CD4-positive, alpha-beta T cell (primary cell): Measurements from ENCODE around the gene ZNF570. TPM values are rescaled to one million over a fixed set of nuclear protein-coding genes. Genes with fewer than 3 reads are reported as not detected.

Experiments
- ATAC-seq: fragments of 200-7000 bp; cut with Tn5 transposase; one replicate; pipeline ENCODE4 v1.10.0; 2022; ENCODE audit warnings: mild to moderate bottlenecking; ENCODE audit not compliant: poor library complexity
- CTCF ChIA-PET: fragments of 350-600 bp; sonication (Branson Sonifier 250); formaldehyde crosslinking; loops from one replicate; lab custom pipeline; 2021; ENCODE audit warnings: antibody characterized with exemption, inconsistent platforms; lab: Charles Lee
- POLR2A ChIA-PET: fragments of 350-600 bp; sonication (Branson Sonifier 250); formaldehyde crosslinking; loops from one replicate; lab custom pipeline; 2021; ENCODE audit warnings: antibody characterized with exemption, inconsistent platforms; lab: Charles Lee
- DNase-seq, 14 experiments: peaks; one replicate each; pipeline ENCODE4 v3.0.0-alpha.2; 2013 to 2020; ENCODE audit warnings: mixed read lengths in 2 of 14
- H3K27ac ChIP-seq, 2 donors: one replicate each; pipeline versions ENCODE4 v1.5.1 to v1.7.0; 2013; ENCODE audit warnings: low read length in 2 of 2, low read depth in 1 of 2, mild to moderate bottlenecking in 1 of 2
- H3K27me3 ChIP-seq, 2 experiments: 1 replicate in 1 of 2; 2 replicates in 1 of 2; pipeline versions ENCODE4 v1.6.1 to v1.7.0; 2013; ENCODE audit warnings: low read length in 2 of 2, control low read depth in 1 of 2, mild to moderate bottlenecking in 1 of 2, moderate library complexity in 1 of 2; ENCODE audit not compliant: insufficient read depth in 2 of 2, control insufficient read depth in 1 of 2
- H3K36me3 ChIP-seq: one replicate; pipeline ENCODE4 v1.6.1; 2013; ENCODE audit warnings: low read length, control low read depth; ENCODE audit not compliant: insufficient read depth
- H3K4me1 ChIP-seq: one replicate; pipeline ENCODE4 v1.6.1; 2013; ENCODE audit warnings: low read length, control low read depth; ENCODE audit not compliant: insufficient read depth
- H3K4me3 ChIP-seq: one replicate; pipeline ENCODE4 v1.5.1; 2013; ENCODE audit warnings: mild to moderate bottlenecking, low read length, moderate library complexity
- H3K9me3 ChIP-seq, 2 experiments: 1 replicate in 1 of 2; 2 replicates in 1 of 2; pipeline versions ENCODE4 v1.6.1 to v1.7.0; 2013; ENCODE audit warnings: low read length in 2 of 2, mild to moderate bottlenecking in 2 of 2, control low read depth in 1 of 2, moderate library complexity in 1 of 2; ENCODE audit not compliant: control insufficient read depth in 1 of 2, insufficient read depth in 1 of 2
- H3K27ac Mint-ChIP-seq: one replicate; pipeline ENCODE4 v1.8.0; 2020; ENCODE audit warnings: mixed read lengths
- H3K27me3 Mint-ChIP-seq: one replicate; pipeline ENCODE4 v1.8.0; 2021; ENCODE audit warnings: mixed read lengths
- H3K36me3 Mint-ChIP-seq: one replicate; pipeline ENCODE4 v1.8.0; 2021; ENCODE audit warnings: low read depth, mixed read lengths
- H3K4me1 Mint-ChIP-seq: one replicate; pipeline ENCODE4 v1.8.0; 2021; ENCODE audit warnings: low read depth, mixed read lengths
- H3K4me3 Mint-ChIP-seq: one replicate; pipeline ENCODE4 v1.8.0; 2020; ENCODE audit warnings: mild to moderate bottlenecking, mixed read lengths
- H3K9me3 Mint-ChIP-seq: one replicate; pipeline ENCODE4 v1.8.0; 2020; ENCODE audit warnings: mixed read lengths
- CTCF ChIP-seq: fragments of 200-600 bp; IDR thresholded peaks from one replicate; pipeline ENCODE4 v1.8.0; 2022; ENCODE audit warnings: antibody characterized with exemption, mild to moderate bottlenecking
- intact Hi-C, 2 experiments: fragments of 100-400 bp; cut with DNase I in 1 of 2; cut with micrococcal nuclease in 1 of 2; formaldehyde crosslinking; loops; one replicate each; pipeline versions ENCODE4 v1.15.1 to v1.9.0; 2023 to 2025; cut with DNase I, micrococcal nuclease
- total RNA-seq, 174 experiments: library from RNA in 2 of 174; stranded (reverse) in 2 of 174; gene quantifications; one replicate each; pipeline ENCODE4 v1.2.3 and lab custom pipeline; 2021 to 2026

The ZNF570 gene
- total RNA-seq, 2 experiments from 2014 or later, result 8.3 to 9.1 TPM

GRCh38 chr19:37513397-37513796, 44.2 kb downstream of the ZNF570 start:
- Histone ChIP-seq H3K4me3 (no peak overlapping the region), H3K27me3 (no peaks in the 10 kb centered on the region), H3K4me1 (no peaks in the 10 kb centered on the region), H3K36me3 (peaks cover 6% of the 10 kb centered on the region), H3K9me3 (peaks cover 39 to 52% of the 10 kb centered on the region in 2 experiments), H3K27ac (no peak overlapping the region)
- Mint-ChIP-seq H3K9me3 (peaks cover 18% of the 10 kb centered on the region), H3K27me3 (no peaks in the 10 kb centered on the region), H3K4me1 (no peaks in the 10 kb centered on the region), H3K4me3 (no peak overlapping the region), H3K36me3 (peaks cover 89% of the 10 kb centered on the region), H3K27ac (no peak overlapping the region)
- DNase-seq (peak in 1 of 14 experiments; percentile 8), ATAC-seq (no peak)
- ChIA-PET CTCF (no interaction called here), POLR2A (no interaction called here)
- no peak for TF ChIP-seq CTCF
- intact Hi-C loops, result no loop called here

GRCh38 chr19:37519890-37520289, 50.7 kb downstream of the ZNF570 start:
- CTCF ChIA-PET, result no interaction called here
- H3K4me3 Mint-ChIP-seq, result no peak overlapping the region
- Histone ChIP-seq H3K4me1 (no peaks in the 10 kb centered on the region), H3K36me3 (peaks cover 24% of the 10 kb centered on the region), H3K27me3 (no peaks in the 10 kb centered on the region), H3K9me3 (peaks cover 58 to 75% of the 10 kb centered on the region in 2 experiments), H3K4me3 (no peak overlapping the region), H3K27ac (no peak overlapping the region)
- POLR2A ChIA-PET, result no interaction called here
- H3K4me1 Mint-ChIP-seq, result no peaks in the 10 kb centered on the region
- no peak overlapping the region for H3K27ac Mint-ChIP-seq
- intact Hi-C loops, result no loop called here
- no peak for TF ChIP-seq CTCF
- no peak for DNase-seq
- no peaks in the 10 kb centered on the region for H3K27me3 Mint-ChIP-seq
- peaks cover 91% of the 10 kb centered on the region for H3K36me3 Mint-ChIP-seq
- ATAC-seq, result no peak
- peaks cover 11% of the 10 kb centered on the region for H3K9me3 Mint-ChIP-seq

- DNase-seq (no peak), ATAC-seq (no peak)
- POLR2A ChIA-PET, result no interaction called here
- no peak for TF ChIP-seq CTCF
- Mint-ChIP-seq H3K36me3 (peaks cover 77% of the 10 kb centered on the region), H3K4me1 (no peaks in the 10 kb centered on the region), H3K27ac (no peak overlapping the region), H3K4me3 (no peak overlapping the region), H3K9me3 (peaks cover 19% of the 10 kb centered on the region), H3K27me3 (no peaks in the 10 kb centered on the region)
- H3K9me3 ChIP-seq, result peaks cover 56 to 88% of the 10 kb centered on the region in 2 experiments
- H3K4me3 ChIP-seq, result no peak overlapping the region
- no peak overlapping the region for H3K27ac ChIP-seq
- H3K36me3 ChIP-seq, result peaks cover 32% of the 10 kb centered on the region
- CTCF ChIA-PET, result no interaction called here
- H3K4me1 ChIP-seq, result no peaks in the 10 kb centered on the region
- intact Hi-C loops, result no loop called here
- H3K27me3 ChIP-seq, result no peaks in the 10 kb centered on the region
Observed at GRCh38 chr19:37537391-37537947, 68.3 kb downstream of the ZNF570 start.

Other genes starting within 250 kb of the ZNF570 start
- gene ZNF527, start 98.3 kb upstream of the ZNF570 start, total RNA-seq, result 1 to 10 TPM; 7.8 to 8.4 TPM
- 1 to 10 TPM; 5.0 to 5.2 TPM for gene ZNF569, start 1.9 kb upstream of the ZNF570 start, total RNA-seq
- 1 to 10 TPM; 2.3 TPM for gene ZNF793, start 37.6 kb downstream of the ZNF570 start, total RNA-seq
- gene ZNF571, start 125.4 kb downstream of the ZNF570 start, total RNA-seq, result 1 to 10 TPM; 6.7 to 7.0 TPM
- gene ZNF540, start 125.5 kb downstream of the ZNF570 start, total RNA-seq, result 10 to 100 TPM; 11.6 to 12.0 TPM
- 1 to 10 TPM; 3.6 to 3.7 TPM for gene ZFP30, start 186.1 kb downstream of the ZNF570 start, total RNA-seq